ENCODE measurements around the gene HDAC4.

Gene HDAC4

GRCh38 chr2:239259173-239259572 lies 141.6 kb downstream of the HDAC4 start:
- TF ChIP-seq, protein P1, sequence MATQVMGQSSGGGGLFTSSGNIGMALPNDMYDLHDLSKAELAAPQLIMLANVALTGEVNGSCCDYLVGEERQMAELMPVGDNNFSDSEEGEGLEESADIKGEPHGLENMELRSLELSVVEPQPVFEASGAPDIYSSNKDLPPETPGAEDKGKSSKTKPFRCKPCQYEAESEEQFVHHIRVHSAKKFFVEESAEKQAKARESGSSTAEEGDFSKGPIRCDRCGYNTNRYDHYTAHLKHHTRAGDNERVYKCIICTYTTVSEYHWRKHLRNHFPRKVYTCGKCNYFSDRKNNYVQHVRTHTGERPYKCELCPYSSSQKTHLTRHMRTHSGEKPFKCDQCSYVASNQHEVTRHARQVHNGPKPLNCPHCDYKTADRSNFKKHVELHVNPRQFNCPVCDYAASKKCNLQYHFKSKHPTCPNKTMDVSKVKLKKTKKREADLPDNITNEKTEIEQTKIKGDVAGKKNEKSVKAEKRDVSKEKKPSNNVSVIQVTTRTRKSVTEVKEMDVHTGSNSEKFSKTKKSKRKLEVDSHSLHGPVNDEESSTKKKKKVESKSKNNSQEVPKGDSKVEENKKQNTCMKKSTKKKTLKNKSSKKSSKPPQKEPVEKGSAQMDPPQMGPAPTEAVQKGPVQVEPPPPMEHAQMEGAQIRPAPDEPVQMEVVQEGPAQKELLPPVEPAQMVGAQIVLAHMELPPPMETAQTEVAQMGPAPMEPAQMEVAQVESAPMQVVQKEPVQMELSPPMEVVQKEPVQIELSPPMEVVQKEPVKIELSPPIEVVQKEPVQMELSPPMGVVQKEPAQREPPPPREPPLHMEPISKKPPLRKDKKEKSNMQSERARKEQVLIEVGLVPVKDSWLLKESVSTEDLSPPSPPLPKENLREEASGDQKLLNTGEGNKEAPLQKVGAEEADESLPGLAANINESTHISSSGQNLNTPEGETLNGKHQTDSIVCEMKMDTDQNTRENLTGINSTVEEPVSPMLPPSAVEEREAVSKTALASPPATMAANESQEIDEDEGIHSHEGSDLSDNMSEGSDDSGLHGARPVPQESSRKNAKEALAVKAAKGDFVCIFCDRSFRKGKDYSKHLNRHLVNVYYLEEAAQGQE (IDR thresholded peaks at IDR 0.05; ENCODE audit: insufficient replicate concordance, low read depth), result no peak
- no peak for TF ChIP-seq POLR2AphosphoS5 (IDR thresholded peaks at IDR 0.05; ENCODE audit: low read depth)
- TF ChIP-seq GABPA (IDR thresholded peaks at IDR 0.05; ENCODE audit: low read depth), result no peak
- no peak for TF ChIP-seq SPI1 (IDR thresholded peaks at IDR 0.05; ENCODE audit: borderline replicate concordance, low read depth)
- TF ChIP-seq, protein P2, sequence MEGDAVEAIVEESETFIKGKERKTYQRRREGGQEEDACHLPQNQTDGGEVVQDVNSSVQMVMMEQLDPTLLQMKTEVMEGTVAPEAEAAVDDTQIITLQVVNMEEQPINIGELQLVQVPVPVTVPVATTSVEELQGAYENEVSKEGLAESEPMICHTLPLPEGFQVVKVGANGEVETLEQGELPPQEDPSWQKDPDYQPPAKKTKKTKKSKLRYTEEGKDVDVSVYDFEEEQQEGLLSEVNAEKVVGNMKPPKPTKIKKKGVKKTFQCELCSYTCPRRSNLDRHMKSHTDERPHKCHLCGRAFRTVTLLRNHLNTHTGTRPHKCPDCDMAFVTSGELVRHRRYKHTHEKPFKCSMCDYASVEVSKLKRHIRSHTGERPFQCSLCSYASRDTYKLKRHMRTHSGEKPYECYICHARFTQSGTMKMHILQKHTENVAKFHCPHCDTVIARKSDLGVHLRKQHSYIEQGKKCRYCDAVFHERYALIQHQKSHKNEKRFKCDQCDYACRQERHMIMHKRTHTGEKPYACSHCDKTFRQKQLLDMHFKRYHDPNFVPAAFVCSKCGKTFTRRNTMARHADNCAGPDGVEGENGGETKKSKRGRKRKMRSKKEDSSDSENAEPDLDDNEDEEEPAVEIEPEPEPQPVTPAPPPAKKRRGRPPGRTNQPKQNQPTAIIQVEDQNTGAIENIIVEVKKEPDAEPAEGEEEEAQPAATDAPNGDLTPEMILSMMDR (IDR thresholded peaks at IDR 0.05; ENCODE audit: insufficient read depth, low read length), result no peak
- H3K27me3 ChIP-seq (ENCODE audit: insufficient read depth, poor library complexity, severe bottlenecking), result no peaks in the 10 kb centered on the region
- peak overlapping the region; percentile 79 for H3K27ac ChIP-seq (replicated peaks)
- no peak for DNase-seq (ENCODE audit: low read depth in 1 of 2, low spot score in 1 of 2)
- no peak overlapping the region for H3K4me3 ChIP-seq (replicated peaks; ENCODE audit: insufficient read depth, low read length)

GRCh38 chr2:239258248-239258647 lies 142.6 kb downstream of the HDAC4 start:
- peak overlapping the region; percentile 79 for H3K27ac ChIP-seq (replicated peaks)
- H3K27me3 ChIP-seq (ENCODE audit: insufficient read depth, poor library complexity, severe bottlenecking), result no peaks in the 10 kb centered on the region
- H3K4me3 ChIP-seq (replicated peaks; ENCODE audit: insufficient read depth, low read length), result no peak overlapping the region
- DNase-seq (ENCODE audit: low read depth in 1 of 2, low spot score in 1 of 2), result no peak
- TF ChIP-seq GABPA (IDR thresholded peaks at IDR 0.05; ENCODE audit: low read depth), result no peak
- TF ChIP-seq, protein P2 (IDR thresholded peaks at IDR 0.05; ENCODE audit: insufficient read depth, low read length), result no peak
- no peak for TF ChIP-seq SPI1 (IDR thresholded peaks at IDR 0.05; ENCODE audit: borderline replicate concordance, low read depth)
- no peak for TF ChIP-seq POLR2AphosphoS5 (IDR thresholded peaks at IDR 0.05; ENCODE audit: low read depth)
- TF ChIP-seq, protein P1 (IDR thresholded peaks at IDR 0.05; ENCODE audit: insufficient replicate concordance, low read depth), result no peak

GRCh38 chr2:239257511-239257937 lies 143.3 kb downstream of the HDAC4 start:
- peak; percentile 72 to 86 for DNase-seq (ENCODE audit: low read depth in 1 of 2, low spot score in 1 of 2)
- Histone ChIP-seq H3K4me3 (replicated peaks; ENCODE audit: insufficient read depth, low read length) (no peak overlapping the region), H3K27ac (replicated peaks) (peak overlapping the region; percentile 79), H3K27me3 (ENCODE audit: insufficient read depth, poor library complexity, severe bottlenecking) (no peaks in the 10 kb centered on the region)
- TF ChIP-seq, protein P1 (IDR thresholded peaks at IDR 0.05; ENCODE audit: insufficient replicate concordance, low read depth), result no peak
- TF ChIP-seq, protein P2 (IDR thresholded peaks at IDR 0.05; ENCODE audit: insufficient read depth, low read length), result no peak
- no peak for TF ChIP-seq SPI1 (IDR thresholded peaks at IDR 0.05; ENCODE audit: borderline replicate concordance, low read depth)

Data from HL-60 (cell line).